ENCODE measurements around the gene NCOR2. TPM values are rescaled to one million over a fixed set of nuclear protein-coding genes. Genes with fewer than 3 reads are reported as not detected.
"Not testable (repeated sequence)": the region's sequence is repeated elsewhere in the genome, so short reads cannot be mapped to it uniquely, and the experiment has no call there.

Gene NCOR2
- polyA plus RNA-seq, 12 donors = 79.0 to 179 (median 93.0) TPM; not detected in 1

GRCh38 chr12:124603831-124604251, 36.4 kb upstream of the NCOR2 start:
- no peak for DNase-seq

GRCh38 chr12:124603100-124603541, 35.7 kb upstream of the NCOR2 start:
- no peak for DNase-seq

DNA sequence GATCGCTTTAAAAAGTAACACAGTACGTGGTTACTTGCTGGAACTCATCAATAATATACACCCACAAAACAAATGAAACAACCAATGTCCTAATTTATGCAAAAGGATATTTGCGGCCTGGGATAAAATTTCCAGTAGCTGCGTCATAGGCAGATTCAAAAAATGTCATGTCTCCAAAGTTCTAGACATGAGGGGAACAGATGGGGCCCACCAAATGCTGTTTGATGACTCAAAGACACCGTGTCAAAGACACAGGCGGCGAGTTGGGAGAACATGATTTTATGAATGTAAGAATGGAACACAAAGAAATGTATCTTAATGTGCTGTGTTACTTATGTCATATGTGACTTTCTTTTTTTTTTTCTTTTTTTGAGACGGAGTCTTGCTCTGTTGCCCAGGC, 34.3 kb upstream of the NCOR2 start:
- DNase-seq = no peak

GRCh38 chr12:124599074-124599999, 31.9 kb upstream of the NCOR2 start:
- DNase-seq = no peak

- DNase-seq = no peak
These were observed 29.6 kb upstream of the NCOR2 start for GRCh38 chr12:124597041-124597440.

- DNase-seq = no peak
These were observed 28.0 kb upstream of the NCOR2 start for GRCh38 chr12:124595444-124595843.

GRCh38 chr12:124594851-124595250, 27.4 kb upstream of the NCOR2 start:
- no peak for DNase-seq

DNA sequence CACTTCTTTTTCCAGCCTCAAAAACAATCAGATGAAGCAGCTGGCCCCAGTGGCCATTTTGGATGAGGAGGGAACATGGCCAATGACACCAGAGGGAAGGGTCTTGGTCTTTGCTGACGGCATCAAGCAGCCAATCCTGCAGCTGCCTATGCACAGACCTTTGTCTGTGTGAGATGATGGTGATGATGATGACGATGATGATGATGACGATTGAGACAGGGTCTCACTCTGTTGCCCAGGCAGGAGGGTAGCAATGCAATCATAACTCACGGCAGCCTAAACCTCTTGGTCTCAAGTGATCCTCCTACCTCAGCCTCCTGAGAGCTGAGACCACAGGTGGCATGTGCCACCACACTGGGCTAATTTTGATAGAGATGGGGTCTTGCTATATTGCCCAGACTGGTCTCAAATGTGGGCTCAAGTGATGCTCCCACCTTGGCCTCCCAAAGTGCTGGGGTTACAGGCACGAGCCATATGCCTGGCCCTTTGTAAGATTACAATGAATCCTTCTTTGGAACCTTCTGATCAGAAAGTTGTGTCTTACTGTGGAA, 26.5 kb upstream of the NCOR2 start:
- no peak for DNase-seq

DNA sequence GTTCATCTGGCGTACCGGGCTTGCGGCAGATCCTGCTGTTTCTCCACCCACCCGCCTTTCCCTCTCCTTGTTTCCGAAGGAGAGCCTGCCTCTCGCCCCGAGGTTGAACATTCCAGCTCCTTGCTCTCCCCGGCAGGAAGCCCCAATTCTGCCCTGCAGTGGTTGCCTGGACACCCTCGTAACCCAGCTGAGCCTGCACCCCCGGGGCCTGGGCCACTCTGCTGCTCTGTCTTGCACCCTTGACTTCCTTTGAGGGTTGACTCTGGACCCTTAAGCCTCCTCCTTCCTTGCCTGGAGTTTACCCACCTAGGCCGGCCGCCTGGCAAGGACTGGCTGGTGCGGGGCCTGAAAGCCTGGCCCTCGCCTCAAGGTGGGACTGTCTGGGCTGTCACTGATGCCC, 25.8 kb upstream of the NCOR2 start:
- no peak for DNase-seq

- DNase-seq = no peak
These were observed 25.2 kb upstream of the NCOR2 start for GRCh38 chr12:124592481-124593160.

- DNase-seq = no peak
These were observed 24.6 kb upstream of the NCOR2 start for GRCh38 chr12:124592050-124592449.

DNA sequence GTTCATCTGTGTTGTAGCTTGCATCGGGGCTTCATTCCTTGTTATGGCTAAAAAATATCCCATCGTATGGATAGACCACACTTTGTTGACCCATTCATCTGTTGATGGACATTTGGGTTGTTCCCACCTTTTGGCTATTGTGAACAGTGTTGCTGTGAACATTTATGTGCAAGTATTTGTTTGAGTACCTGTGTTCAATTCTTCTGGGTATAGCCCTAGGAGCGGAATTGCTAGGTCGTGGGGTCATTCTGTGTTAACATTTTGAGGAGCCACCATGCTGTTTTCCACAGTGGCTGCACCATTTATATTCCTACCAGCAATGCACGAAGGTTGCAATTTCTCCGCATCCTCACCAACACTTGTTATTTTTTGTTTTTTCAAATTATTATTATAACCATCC, 23.0 kb upstream of the NCOR2 start:
- DNase-seq = no peak

GRCh38 chr12:124588751-124589267, 21.4 kb upstream of the NCOR2 start:
- no peak for DNase-seq

GRCh38 chr12:124588018-124588634, 20.7 kb upstream of the NCOR2 start:
- no peak for DNase-seq

GRCh38 chr12:124586756-124587155, 19.3 kb upstream of the NCOR2 start:
- no peak for DNase-seq

GRCh38 chr12:124584494-124584893, 17.1 kb upstream of the NCOR2 start:
- not testable (repeated sequence) for DNase-seq

DNA sequence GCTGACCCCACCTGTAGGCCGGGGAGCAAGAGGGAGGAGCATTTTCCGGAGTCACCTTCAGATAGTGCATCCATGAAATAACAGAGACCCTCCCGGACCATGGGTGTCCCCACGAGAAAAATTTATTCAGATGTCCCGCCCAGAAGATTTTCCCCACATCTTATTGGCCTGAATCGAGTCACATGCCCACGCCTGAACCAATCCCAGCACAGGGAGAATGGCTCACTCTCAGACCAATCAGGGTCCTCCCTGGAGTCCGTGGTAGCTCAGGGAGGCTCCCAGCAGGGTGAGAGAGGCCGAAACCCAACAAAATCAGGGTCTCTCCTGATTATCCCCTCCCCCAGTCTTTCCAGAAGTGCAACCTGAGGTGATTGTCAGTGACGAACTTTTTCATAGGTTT, 16.4 kb upstream of the NCOR2 start:
- no peak for DNase-seq

DNA sequence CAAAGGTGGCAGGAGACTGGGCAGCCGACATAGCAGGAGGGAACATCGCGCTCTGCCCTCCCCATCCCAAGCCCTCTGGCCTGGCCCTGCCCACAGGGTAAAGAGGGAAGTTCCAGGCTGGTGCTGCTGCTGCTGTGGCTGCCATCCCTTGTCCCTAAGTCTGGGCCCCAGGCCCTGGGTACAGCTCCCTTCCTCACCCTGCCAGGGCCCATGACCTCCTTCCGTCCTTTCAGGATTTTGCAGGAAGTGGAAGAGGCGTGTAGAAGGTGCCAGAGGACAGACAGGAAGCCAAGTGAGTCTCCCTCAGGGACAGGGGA, 14.7 kb upstream of the NCOR2 start:
- no peak for DNase-seq

DNA sequence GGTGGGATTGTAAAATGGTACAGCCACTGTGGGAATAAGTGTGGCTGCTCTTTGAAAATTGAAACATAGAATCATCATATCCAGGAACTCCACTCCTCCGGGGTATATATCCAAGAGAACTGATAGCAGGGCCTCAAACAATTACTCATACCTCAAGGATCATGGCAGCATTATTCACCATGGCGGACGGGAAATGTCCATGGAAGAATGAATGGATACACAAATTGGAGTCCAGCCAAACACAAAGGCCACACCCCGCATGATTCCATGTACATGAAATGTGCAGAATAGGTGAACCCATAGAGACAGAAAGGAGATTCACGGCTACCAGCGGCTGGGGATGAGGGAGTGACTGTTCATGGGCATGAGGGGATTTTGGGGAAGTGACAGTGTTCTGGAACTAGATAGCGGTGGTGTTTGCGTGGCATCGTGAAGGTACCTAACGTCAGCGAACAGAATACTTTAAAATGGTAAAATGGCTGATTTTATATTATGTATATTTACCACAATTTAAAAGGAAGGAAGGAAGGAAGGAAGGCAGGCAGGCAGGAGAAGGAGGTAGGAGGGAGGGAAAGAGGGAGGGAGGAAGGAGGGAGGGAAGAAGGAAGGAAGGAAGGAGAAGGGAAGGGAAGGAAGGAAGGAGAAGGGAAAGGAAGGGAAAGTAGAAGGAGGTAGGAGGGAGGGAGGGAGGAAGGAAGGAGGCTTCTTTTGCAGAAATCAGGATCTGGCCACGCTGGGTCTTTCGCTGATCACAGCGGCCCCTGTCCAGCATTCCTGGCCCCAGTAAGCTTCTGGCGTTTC, 14.1 kb upstream of the NCOR2 start:
- DNase-seq = no peak

- no peak for DNase-seq
These were observed 12.6 kb upstream of the NCOR2 start for GRCh38 chr12:124579921-124580517.

GRCh38 chr12:124578854-124579253, 11.4 kb upstream of the NCOR2 start:
- no peak for DNase-seq

All from muscle of arm (tissue), 12 donors.